IPS-20b (cell line): ENCODE data around the gene DNA2.

Source experiments
- H3K27ac ChIP-seq: one replicate; pipeline ENCODE4 v1.5.1; 2013; ENCODE audit warnings: low read length
- H3K27me3 ChIP-seq: 2 replicates; pipeline ENCODE4 v1.6.1; 2013; ENCODE audit warnings: mild to moderate bottlenecking, low read length, inconsistent platforms; ENCODE audit not compliant: insufficient read depth
- H3K36me3 ChIP-seq: 2 replicates; pipeline ENCODE4 v1.6.1; 2013; ENCODE audit warnings: low read depth, mild to moderate bottlenecking, inconsistent platforms, low read length, moderate library complexity; ENCODE audit not compliant: insufficient read depth
- H3K4me1 ChIP-seq: 2 replicates; pipeline ENCODE4 v1.6.1; 2013; ENCODE audit warnings: mild to moderate bottlenecking, control low read depth, inconsistent platforms, low read length, moderate library complexity; ENCODE audit not compliant: insufficient read depth
- H3K4me3 ChIP-seq: 2 replicates; pipeline ENCODE4 v1.5.1; 2013; ENCODE audit warnings: mild to moderate bottlenecking, low read length, inconsistent platforms
- H3K9ac ChIP-seq: 2 replicates; pipeline ENCODE4 v1.6.1; 2013; ENCODE audit warnings: low read depth, mild to moderate bottlenecking, inconsistent platforms, low read length, moderate library complexity
- H3K9me3 ChIP-seq: 2 replicates; pipeline ENCODE4 v1.6.1; 2013; ENCODE audit warnings: mild to moderate bottlenecking, low read depth, low read length, inconsistent platforms; ENCODE audit not compliant: insufficient read depth

DNA2 gene

DNA sequence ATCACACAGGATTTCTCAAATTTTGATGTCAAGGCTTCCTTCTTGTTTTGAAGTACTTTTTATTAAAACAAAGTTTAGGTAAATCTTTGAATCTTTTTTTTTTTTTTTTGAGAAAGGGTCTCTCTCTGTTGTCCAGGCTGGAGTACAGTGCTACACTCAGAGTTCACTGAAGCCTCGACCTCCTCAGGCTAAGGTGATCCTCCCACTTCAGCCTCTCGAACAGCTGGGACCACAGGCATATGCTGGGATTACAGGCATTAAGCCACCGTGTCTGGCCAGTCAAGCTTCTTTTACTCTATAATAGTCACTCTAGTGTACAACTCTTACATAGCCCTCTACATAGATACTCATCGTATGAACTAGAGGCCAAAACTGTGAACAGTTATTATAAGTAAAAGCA is 68.1 kb downstream of the DNA2 start:
- Histone ChIP-seq H3K36me3 (peaks cover 15% of the 10 kb centered on the region), H3K4me3 (no peak overlapping the region), H3K27ac (no peak overlapping the region), H3K9ac (no peak overlapping the region), H3K9me3 (no peaks in the 10 kb centered on the region), H3K27me3 (no peaks in the 10 kb centered on the region), H3K4me1 (no peaks in the 10 kb centered on the region; the same call in 1 of the 2 replicates)

- Histone ChIP-seq H3K4me1 (no peaks in the 10 kb centered on the region; the same call in 1 of the 2 replicates), H3K9ac (no peak overlapping the region), H3K27me3 (no peaks in the 10 kb centered on the region), H3K9me3 (no peaks in the 10 kb centered on the region), H3K4me3 (no peak overlapping the region), H3K36me3 (peaks cover 15% of the 10 kb centered on the region), H3K27ac (no peak overlapping the region)
Measured at GRCh38 chr10:68402276-68402675, 69.5 kb downstream of the DNA2 start.

DNA sequence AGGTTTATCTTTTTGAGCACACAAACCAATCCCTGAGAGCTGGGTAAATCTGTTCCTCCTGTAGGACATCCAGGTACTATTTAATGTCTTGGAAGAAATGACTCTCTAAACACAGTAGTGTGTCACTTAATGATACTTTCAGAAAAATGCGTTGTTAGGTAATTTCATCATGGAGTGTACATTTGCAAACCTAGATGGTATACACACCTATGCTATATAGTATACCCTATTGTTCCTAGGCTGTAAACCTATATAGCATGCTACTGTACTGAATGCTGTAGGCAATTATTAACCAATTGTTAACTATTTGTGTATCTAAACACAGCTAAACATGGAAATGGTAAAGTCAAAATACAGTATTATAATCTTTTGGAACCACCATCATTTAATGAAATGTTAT is 74.8 kb downstream of the DNA2 start:
- H3K4me3 ChIP-seq, result no peak overlapping the region
- peaks cover 32% of the 10 kb centered on the region for H3K36me3 ChIP-seq
- H3K9ac ChIP-seq, result no peak overlapping the region
- no peaks in the 10 kb centered on the region for H3K27me3 ChIP-seq
- H3K9me3 ChIP-seq, result no peaks in the 10 kb centered on the region
- no peak overlapping the region for H3K27ac ChIP-seq
- no peaks in the 10 kb centered on the region for H3K4me1 ChIP-seq

DNA sequence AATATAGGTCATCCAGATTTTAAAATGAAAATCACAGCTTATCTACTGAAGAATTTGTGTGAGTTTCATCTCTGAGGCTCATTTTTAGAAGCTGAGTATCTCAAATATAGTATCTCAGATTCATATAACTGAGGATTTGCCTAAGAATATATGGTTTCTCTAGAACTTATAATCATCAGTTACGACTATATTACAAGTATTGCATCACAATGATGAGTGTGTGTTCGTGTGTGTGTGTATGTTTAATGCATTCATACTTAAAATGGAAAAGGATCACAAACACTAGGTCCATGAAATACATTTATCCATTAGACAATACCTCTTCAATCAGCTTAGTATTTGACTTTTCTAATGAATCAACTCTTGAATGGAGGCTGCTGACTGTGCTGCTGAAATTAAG is 86.0 kb downstream of the DNA2 start:
- Histone ChIP-seq H3K36me3 (peaks cover 52% of the 10 kb centered on the region), H3K27me3 (no peaks in the 10 kb centered on the region), H3K4me1 (no peaks in the 10 kb centered on the region), H3K9ac (no peak overlapping the region), H3K9me3 (no peaks in the 10 kb centered on the region), H3K4me3 (no peak overlapping the region), H3K27ac (no peak overlapping the region)

GRCh38 chr10:68371604-68372003 is 100.2 kb downstream of the DNA2 start:
- peaks cover 31% of the 10 kb centered on the region for H3K36me3 ChIP-seq
- no peaks in the 10 kb centered on the region for H3K27me3 ChIP-seq
- peaks cover 9% of the 10 kb centered on the region for H3K9me3 ChIP-seq
- H3K4me3 ChIP-seq, result no peak overlapping the region
- no peak overlapping the region for H3K27ac ChIP-seq
- no peak overlapping the region for H3K9ac ChIP-seq
- no peaks in the 10 kb centered on the region for H3K4me1 ChIP-seq

- no peak overlapping the region for H3K4me3 ChIP-seq
- H3K27ac ChIP-seq, result no peak overlapping the region
- no peaks in the 10 kb centered on the region for H3K27me3 ChIP-seq
- H3K4me1 ChIP-seq, result no peaks in the 10 kb centered on the region
- H3K9me3 ChIP-seq, result peaks cover 2% of the 10 kb centered on the region; the same call in 1 of the 2 replicates
- peaks cover 24% of the 10 kb centered on the region; the same call in 1 of the 2 replicates for H3K36me3 ChIP-seq
- H3K9ac ChIP-seq, result no peak overlapping the region
Measured at GRCh38 chr10:68367121-68367520, 104.7 kb downstream of the DNA2 start.

DNA sequence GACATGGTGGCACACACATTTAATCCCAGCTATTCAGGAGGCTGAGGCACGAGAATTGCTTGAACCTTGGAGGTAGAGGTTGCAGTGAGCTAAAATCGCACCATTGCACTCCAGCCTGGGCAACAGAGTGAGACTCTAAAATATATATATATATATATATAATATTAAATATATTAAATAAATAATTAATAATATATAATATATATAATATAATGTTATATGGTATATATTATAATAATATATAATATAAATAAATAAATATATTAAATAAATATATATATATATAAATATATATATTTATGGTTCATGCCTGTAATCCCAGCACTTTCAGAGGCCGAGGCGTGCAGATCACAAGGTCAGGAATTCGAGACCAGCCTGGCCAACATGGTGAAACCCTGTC is 105.2 kb downstream of the DNA2 start:
- Histone ChIP-seq H3K36me3 (peaks cover 25% of the 10 kb centered on the region; the same call in 1 of the 2 replicates), H3K4me3 (no peak overlapping the region), H3K4me1 (no peaks in the 10 kb centered on the region), H3K27me3 (no peaks in the 10 kb centered on the region), H3K9me3 (no peaks in the 10 kb centered on the region), H3K9ac (no peak overlapping the region), H3K27ac (no peak overlapping the region)

DNA sequence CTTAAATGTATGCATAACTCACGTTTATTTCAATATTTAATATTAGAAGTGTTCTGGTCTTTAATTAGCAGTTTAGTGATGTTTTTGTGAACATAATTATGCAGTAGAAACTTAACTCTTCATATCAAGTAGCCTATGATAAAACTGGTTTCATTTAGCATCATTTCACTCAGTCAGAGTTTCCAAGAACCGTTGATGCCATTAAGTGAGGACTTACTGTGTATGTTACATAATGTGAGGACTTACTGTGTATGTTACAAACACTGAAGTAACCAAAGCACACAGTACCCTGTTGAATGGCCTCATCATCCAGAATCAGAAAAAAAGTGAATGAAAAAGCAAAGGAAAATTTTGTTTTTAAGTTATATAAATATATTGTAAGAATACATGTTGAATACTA is 106.2 kb downstream of the DNA2 start:
- no peaks in the 10 kb centered on the region for H3K27me3 ChIP-seq
- H3K4me1 ChIP-seq, result no peaks in the 10 kb centered on the region
- H3K4me3 ChIP-seq, result no peak overlapping the region
- no peaks in the 10 kb centered on the region for H3K9me3 ChIP-seq
- peaks cover 26% of the 10 kb centered on the region; the same call in 1 of the 2 replicates for H3K36me3 ChIP-seq
- H3K27ac ChIP-seq, result no peak overlapping the region
- no peak overlapping the region for H3K9ac ChIP-seq

DNA sequence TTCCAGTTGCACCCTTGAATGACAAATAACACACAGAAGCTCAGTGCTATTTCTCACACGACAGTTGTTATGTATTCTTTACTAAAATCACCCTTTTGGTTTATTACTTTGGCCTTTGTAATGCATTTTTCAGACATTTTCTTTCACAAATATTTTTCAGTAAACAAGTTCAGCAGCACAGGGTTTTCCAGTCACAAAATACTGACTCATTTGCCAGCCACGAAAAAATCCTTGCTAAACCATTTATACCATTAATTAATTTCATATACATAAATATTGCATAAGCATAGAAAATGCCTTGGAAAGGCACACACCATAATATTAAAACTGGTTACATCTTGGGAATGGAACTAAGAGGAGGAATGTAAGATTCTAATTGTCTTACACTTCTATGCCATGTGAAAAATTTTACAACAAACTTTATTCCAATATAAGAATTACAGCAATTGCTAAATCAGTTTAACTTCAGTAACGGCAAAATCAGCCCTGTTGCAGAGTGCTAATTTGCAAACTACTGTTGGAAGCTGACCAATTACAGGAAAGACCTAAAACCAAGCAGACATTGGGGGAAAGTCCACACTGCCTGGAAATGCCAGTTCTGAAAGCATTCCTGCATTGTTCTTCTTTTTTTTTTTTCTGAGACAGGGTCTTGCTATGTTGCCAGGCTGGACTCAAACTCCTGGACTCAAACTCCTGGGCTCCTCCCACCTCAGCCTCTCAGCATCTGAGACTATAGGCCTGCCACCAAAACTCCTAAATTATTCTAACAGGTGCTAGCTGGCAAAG is 107.5 kb downstream of the DNA2 start:
- Histone ChIP-seq H3K27me3 (no peaks in the 10 kb centered on the region), H3K27ac (no peak overlapping the region), H3K4me1 (no peaks in the 10 kb centered on the region), H3K36me3 (peaks cover 26% of the 10 kb centered on the region; the same call in 1 of the 2 replicates), H3K9me3 (no peaks in the 10 kb centered on the region), H3K9ac (no peak overlapping the region), H3K4me3 (no peak overlapping the region)
